Activated effector memory CD4-positive, alpha-beta T cell treated with anti-CD3 and anti-CD28 coated beads, Interleukin-2, amount 50 U/mL, for 16 hours (primary cell): ENCODE results near the gene NWD2.
"Not testable (repeated sequence)": the region's sequence is repeated elsewhere in the genome, so short reads cannot be mapped to it uniquely, and the experiment has no call there.

ENCODE experiments used
- DNase-seq: peaks from one replicate; pipeline ENCODE4 v3.0.0-alpha.2; 2020

Gene NWD2, protein sequence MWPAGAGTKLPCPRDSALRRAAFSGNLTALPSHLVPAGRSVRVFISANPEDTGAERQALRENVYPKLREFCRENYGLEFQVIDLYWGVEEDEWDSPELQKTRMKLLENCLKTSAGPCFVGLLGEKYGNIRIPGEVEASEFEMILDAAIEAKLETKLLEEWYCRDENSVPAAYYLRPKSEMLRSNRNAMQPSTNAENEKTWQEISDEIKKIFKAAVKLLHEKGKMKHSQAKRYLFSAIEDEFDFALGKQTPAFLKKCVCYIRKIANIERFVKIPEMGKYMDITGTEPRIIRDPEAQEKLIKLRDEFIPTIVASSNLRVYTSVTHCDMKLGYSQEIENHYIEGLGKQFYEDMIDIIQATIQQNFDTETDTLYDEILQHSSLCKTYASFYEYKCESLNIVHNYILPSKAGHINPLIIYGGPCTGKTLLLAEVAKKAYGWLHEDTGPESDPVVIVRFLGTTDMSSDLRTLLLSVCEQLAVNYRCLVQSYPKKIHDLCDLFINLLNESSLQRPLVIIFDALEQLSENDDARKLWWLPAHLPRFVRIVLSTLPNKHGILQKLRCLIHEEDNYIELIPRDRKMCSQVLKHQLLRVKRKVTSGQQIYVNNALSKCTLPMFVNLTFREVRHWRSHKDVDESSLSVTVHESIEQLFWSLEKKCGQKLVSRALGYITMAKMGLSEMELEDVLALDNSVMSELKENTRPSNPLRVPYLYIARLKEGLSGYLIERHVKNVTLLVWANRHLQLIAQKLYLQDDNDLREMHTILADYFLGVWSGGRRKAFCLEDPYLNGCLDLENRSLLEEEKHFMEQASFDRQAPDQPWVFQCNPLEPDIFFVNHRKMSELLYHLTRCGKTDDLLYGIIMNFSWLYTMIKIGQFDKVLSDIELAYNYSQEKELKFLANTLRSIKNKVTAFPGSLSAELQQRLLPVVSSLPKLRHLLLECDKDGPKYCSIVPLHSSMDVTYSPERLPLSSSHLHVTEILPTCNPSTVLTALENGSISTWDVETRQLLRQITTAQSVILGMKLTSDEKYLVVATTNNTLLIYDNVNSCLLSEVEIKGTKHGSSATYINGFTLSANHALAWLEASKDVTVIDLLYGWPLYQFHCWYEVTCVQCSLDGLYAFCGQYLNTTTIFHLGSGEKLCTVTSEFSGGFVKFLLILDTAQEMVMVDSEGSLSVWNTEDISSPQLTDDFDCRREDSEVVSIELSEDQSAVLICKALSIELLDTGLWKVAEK (N-terminal part only)

GRCh38 chr4:37244583-37245390 is at the start of gene NWD2:
Gene NWD2 (plus strand): TSS chr4:37244743. CDS start chr4:37245068, 325 bp downstream.
- no peak for DNase-seq

DNA sequence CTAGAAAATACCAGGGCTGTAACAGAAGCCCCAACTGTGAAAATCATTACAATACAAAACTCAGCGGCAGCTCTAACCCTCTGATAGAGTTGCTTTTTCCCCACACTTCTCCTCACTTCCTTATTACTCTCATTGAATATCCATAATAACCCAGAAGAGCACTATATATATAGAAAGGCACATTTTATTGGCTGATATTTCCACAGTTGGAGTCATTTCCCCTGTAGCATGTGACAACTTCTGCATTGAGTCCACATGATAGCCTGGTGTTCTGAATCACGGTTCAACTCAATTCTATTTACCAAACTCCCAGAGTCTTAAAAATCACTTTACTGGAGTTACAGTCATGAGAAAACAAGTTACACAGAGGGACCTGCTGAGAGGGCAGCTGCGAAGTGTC is 46.6 kb upstream of the NWD2 start:
- no peak for DNase-seq

- not testable (repeated sequence) for DNase-seq
Observed at GRCh38 chr4:37204740-37205139, 39.8 kb upstream of the NWD2 start.

DNA sequence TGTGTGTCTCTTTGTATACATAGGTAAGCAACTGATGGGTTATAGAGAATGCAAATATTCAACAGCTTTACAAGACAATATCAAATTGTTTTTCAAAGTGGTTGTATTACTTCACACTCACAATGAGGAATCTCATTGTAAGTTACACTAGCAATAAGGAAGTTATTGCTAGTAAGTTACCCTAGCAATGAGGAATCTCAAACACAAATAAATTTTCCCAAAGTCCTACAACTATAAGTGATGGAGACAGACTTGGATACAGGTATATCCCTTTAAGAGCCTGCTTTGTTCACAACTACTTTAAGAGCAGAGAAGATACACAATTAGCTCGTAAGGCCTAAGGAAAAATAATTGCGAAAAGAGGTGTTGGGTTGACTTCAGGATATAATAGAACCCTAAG is 28.3 kb upstream of the NWD2 start:
- no peak for DNase-seq

DNA sequence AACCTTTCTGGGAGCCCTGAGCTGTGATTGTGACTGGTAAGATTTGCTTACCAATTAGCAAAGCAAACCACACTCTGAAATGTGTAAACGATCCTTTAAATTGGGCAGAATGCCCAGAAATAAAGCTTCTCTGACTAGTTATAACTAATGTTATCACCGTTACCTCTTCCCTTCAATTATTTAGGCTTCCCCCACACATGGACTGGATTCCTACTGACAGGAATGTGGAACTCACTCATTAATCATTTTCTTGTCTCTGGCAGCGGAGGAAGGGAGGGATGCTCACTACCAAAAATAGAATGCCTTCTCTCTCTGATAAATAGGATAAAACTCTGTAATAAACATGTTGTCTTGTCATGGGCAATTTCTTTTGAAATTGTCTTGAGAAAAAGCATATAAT is 25.3 kb upstream of the NWD2 start:
- DNase-seq: no peak

DNA sequence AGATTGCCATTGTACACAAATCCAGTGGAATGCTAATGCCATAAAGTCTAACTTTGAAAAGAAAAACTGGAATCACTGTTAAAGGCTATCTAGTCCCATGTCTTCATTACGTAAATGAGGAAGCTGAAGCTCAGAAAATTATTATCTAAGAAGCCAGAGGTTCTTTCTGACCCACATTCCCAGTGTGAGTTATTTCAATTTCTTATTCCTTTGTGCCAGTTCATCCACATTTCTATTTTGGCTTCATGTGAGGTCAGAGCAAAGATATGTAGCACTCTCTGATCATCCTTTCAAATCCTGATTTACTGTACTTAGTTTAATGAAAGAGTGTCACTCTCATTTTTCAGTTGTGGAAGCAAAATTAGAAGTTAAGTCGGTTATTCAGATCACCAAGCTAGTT is 24.6 kb upstream of the NWD2 start:
- DNase-seq: no peak

DNA sequence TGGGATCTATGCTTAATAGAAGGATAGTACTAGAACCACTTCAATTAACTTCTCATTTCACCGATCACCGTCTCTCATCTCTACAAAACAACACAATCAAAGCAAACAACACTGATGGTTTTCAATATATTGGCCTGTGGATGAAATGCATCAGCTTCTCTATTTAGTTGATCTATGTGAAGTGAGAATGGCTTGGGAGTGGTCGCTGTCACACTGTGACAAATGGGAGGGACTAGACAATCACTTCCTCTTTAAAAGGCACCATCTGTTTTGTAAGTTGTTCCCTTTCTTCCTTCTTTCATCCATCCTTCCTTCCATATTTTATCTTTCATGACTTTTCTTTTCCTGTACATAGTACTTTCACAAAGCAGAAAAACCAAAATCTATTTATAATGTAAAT is 23.9 kb upstream of the NWD2 start:
- no peak for DNase-seq

DNA sequence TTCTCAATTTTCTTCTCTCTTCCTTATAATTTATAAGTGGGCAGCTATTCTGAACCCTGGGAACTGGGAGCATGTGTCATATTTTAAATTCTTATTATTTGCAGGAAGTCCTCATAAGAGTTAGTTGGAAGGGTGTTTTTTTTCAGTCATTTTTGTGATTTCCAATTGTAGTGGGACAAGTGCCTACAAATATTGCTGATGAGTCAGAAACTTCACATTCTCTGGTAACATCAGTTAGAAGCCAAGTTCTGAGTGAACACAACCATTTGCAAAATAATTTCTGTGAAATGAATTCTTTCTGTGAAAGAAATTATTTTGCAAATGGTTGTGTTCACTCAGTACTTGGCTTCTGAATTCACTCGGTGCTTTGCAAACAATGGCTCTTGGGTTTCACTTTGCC is 20.8 kb upstream of the NWD2 start:
- no peak for DNase-seq

- DNase-seq: no peak
Observed at GRCh38 chr4:37224854-37225253, 19.7 kb upstream of the NWD2 start.

DNA sequence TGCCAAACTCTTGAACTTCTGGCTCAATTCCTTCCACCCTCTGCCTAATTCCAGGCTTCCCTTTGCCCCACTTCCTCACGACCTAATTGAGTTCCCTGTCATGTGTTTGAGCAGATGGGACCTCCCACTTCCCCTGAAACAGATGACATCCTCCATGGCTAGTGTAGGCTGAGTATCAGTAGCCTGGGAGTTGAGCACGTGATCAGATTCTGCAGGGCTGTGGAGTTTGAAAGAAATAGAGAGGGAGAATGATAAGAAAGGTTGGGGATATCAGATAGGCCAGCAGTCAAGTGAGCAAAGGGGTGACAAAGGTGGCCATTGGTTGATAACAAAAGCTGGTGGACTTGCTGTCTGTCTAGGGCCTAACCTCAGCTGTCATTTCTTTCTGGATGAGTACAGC is 18.8 kb upstream of the NWD2 start:
- no peak for DNase-seq

DNA sequence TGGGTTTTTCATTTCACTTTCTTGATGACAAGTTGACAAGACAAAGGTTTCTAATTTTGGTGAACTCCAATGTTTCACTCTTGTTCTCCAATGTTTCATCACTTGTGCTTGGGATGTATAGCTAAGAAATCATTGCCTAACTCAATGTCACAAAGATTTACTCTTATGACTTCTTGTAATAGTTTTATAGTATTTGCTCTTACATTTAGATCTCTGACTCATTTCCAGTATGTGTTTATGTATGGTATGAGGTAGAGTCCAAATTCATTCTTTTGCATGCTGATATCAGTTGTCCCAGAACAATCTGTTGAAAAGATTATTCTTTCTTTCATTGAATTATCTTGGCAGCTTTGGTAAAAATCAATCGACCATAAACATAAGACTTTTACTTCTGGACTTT is 12.2 kb upstream of the NWD2 start:
- no peak for DNase-seq

DNA sequence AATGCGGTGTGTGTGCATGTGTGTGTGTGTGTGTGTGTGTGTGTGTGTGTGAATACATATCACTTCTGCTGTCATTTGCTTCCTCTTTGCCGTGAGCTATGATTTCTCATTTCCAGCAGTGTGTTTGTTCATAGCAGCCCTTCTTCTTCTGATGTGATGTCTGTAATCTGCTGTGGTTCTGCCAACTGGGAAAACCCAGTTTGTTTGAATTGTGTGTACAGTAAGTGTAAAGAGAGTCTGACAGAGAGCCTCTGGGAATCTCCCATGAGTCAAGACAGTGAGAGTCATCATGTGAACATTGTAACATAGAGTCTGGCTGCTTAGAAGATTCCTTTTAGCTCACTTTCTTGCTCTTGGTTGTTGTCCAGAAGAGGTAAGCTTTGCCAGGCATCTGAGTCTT is 8.4 kb upstream of the NWD2 start:
- DNase-seq: no peak

DNA sequence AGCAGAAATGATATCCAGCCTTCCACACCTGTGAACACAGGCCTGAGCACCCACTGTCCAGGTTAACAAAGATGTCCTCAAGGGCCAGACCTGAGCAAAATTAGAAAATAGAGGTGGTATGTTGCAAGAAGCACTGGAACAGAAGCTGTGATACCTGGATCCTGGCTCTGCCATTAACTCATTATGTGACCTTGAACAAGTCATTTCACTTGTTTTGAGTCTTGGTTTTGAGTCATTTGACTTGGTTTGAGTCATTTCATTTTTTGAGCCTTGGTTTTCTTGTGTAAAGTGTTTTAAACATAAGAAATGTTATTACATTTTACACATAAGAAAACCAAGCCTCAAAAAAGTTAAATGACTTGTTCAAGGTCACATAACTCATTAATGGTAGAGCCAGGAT is 2.9 kb upstream of the NWD2 start:
- no peak for DNase-seq

DNA sequence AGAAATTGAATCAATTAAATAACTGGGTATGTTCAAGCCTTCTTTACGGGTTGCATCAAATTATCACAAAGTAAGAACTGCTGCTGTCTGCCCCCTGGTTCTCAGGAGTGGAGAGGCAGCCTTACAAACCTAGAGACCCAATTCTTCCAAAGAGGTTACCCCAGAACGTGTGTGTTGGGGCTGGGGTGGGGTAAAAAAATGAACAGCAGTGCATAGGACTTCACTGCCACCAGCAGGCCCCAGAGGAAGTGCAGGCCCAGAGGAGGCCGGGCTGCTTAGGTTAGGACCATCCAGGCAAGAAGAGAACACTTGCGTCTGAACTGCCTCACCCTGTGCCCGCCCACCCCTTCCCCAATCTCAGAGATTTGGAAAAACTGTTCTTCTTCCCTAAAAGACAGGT is 1.5 kb upstream of the NWD2 start:
- no peak for DNase-seq

DNA sequence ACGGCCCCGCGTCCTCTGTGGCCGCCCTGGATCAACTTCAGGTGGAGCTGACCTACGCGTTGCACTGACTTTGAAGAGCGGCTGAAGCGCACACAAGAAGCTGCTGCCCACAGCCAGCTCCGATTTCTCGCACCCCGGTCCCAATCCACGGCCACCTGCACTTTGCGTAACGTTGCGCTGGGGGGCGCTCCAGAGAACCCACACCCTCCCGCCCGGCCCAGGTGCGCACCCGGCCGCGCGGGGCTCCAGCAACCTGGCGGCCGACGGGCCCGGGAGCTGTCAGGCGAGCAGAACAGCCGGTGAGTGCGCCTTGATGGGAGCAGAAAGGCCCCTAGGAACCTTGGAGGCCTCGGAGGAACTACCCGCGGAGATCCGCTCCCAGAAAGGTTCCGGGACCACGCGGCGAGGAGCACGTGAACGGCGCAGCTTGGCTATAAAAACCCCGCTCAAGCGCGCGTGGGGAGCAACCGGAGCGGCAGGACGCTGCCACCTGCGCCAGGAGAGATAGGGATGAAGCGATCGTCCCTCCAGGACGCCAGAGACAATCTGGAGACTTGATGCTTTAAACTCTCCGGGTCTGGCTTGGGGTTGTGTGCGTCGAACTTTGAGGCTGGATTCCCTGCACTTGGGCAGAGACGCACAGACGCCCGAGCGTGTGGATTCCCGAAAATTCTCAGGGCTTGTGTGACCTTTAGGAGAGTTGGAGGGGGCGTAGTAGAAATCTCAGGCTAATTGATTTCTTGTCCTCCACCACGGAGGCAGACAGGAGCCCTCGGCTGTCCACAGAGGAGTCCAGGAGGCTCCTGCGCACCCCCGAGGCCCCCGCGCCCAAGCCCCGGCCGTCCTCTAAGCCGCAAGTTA is 591 bp upstream of the NWD2 start:
- no peak for DNase-seq

GRCh38 chr4:37245391-37245954 is 930 bp downstream of the NWD2 start:
- no peak for DNase-seq

DNA sequence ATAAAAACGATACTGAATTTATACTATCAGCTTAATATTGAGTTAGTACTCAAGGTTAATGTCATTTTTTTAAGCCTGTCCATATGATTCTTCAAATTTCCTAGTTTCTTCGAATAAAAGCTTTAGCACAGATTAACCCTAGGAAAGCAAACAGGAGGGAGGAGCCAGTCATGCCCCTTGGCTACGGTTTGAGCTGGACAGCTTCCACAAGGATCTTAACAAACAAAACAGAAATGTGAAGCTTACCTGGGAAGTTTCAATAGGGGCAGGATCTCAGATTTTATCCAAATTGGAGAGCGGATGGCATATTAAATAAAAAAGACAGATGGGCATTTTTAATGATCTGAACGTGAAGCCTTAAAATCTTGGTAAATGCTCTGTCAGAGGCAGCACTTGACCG is 2.3 kb downstream of the NWD2 start:
- no peak for DNase-seq

GRCh38 chr4:37258221-37258620 is 13.7 kb downstream of the NWD2 start:
- no peak for DNase-seq

GRCh38 chr4:37268319-37268718 is 23.8 kb downstream of the NWD2 start:
- no peak for DNase-seq

GRCh38 chr4:37279121-37279520 is 34.6 kb downstream of the NWD2 start:
- no peak for DNase-seq

- no peak for DNase-seq
Observed at GRCh38 chr4:37279894-37280592, 35.5 kb downstream of the NWD2 start.
